Measurements from ENCODE around the gene SERPINB2. TPM values are rescaled to one million over a fixed set of nuclear protein-coding genes. Genes with fewer than 3 reads are reported as not detected.

Gene SERPINB2
- total RNA-seq, 1 donor from 2014 or later, result not detected

- Mint-ChIP-seq H3K4me1 (ENCODE audit: low read depth, unreplicated experiment) (no peaks in the 10 kb centered on the region), H3K36me3 (ENCODE audit: unreplicated experiment) (no peaks in the 10 kb centered on the region), H3K9me3 (ENCODE audit: unreplicated experiment) (peaks cover 1% of the 10 kb centered on the region), H3K27ac (ENCODE audit: unreplicated experiment) (no peak overlapping the region), H3K4me3 (ENCODE audit: unreplicated experiment) (no peak overlapping the region), H3K27me3 (ENCODE audit: unreplicated experiment) (no peaks in the 10 kb centered on the region)
- no peak for DNase-seq
- TF ChIP-seq CTCF (IDR thresholded peaks at IDR 0.05; ENCODE audit: partially characterized antibody, unreplicated experiment), result no peak
Observed at GRCh38 chr18:63883617-63884016, 3.9 kb upstream of the SERPINB2 start.

- H3K4me1 Mint-ChIP-seq (ENCODE audit: low read depth, unreplicated experiment), result no peaks in the 10 kb centered on the region
- no peak for TF ChIP-seq CTCF (IDR thresholded peaks at IDR 0.05; ENCODE audit: partially characterized antibody, unreplicated experiment)
- H3K9me3 Mint-ChIP-seq (ENCODE audit: unreplicated experiment), result peaks cover 1% of the 10 kb centered on the region
- no peaks in the 10 kb centered on the region for H3K36me3 Mint-ChIP-seq (ENCODE audit: unreplicated experiment)
- H3K27ac Mint-ChIP-seq (ENCODE audit: unreplicated experiment), result no peak overlapping the region
- H3K4me3 Mint-ChIP-seq (ENCODE audit: unreplicated experiment), result no peak overlapping the region
- H3K27me3 Mint-ChIP-seq (ENCODE audit: unreplicated experiment), result no peaks in the 10 kb centered on the region
- no peak for DNase-seq
Observed at GRCh38 chr18:63888470-63889190, 1.1 kb downstream of the SERPINB2 start.

- Mint-ChIP-seq H3K27ac (ENCODE audit: unreplicated experiment) (no peak overlapping the region), H3K4me3 (ENCODE audit: unreplicated experiment) (no peak overlapping the region), H3K36me3 (ENCODE audit: unreplicated experiment) (no peaks in the 10 kb centered on the region), H3K4me1 (ENCODE audit: low read depth, unreplicated experiment) (no peaks in the 10 kb centered on the region), H3K9me3 (ENCODE audit: unreplicated experiment) (peaks cover 1% of the 10 kb centered on the region), H3K27me3 (ENCODE audit: unreplicated experiment) (no peaks in the 10 kb centered on the region)
- TF ChIP-seq CTCF (IDR thresholded peaks at IDR 0.05; ENCODE audit: partially characterized antibody, unreplicated experiment), result no peak
- DNase-seq, result no peak
Observed at GRCh38 chr18:63889626-63890025, 2.1 kb downstream of the SERPINB2 start.

- Mint-ChIP-seq H3K27me3 (ENCODE audit: unreplicated experiment) (no peaks in the 10 kb centered on the region), H3K36me3 (ENCODE audit: unreplicated experiment) (no peaks in the 10 kb centered on the region), H3K4me1 (ENCODE audit: low read depth, unreplicated experiment) (no peaks in the 10 kb centered on the region), H3K27ac (ENCODE audit: unreplicated experiment) (no peak overlapping the region), H3K4me3 (ENCODE audit: unreplicated experiment) (no peak overlapping the region), H3K9me3 (ENCODE audit: unreplicated experiment) (peaks cover 1% of the 10 kb centered on the region)
- no peak for DNase-seq
- no peak for TF ChIP-seq CTCF (IDR thresholded peaks at IDR 0.05; ENCODE audit: partially characterized antibody, unreplicated experiment)
Observed at GRCh38 chr18:63890237-63890949, 2.9 kb downstream of the SERPINB2 start.

DNA sequence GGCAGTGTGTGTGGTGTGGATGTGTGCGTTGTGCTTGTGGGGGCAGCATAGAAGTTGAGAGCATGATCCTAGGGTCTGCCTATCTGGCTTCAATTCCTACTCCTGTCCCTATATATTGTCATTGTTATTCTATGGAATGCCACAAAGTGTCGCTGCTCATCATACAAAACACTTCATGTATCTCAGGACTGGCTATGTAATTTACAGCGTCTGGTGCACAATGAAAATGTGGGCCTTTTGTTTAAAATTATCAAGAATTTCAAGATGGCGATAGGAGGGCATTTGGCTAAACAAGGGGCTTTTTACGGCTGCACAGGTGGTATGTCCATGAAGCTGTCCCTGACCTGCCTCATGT, 3.4 kb downstream of the SERPINB2 start:
- H3K36me3 Mint-ChIP-seq (ENCODE audit: unreplicated experiment), result no peaks in the 10 kb centered on the region
- no peak for TF ChIP-seq CTCF (IDR thresholded peaks at IDR 0.05; ENCODE audit: partially characterized antibody, unreplicated experiment)
- peaks cover under 1% of the 10 kb centered on the region for H3K9me3 Mint-ChIP-seq (ENCODE audit: unreplicated experiment)
- no peaks in the 10 kb centered on the region for H3K27me3 Mint-ChIP-seq (ENCODE audit: unreplicated experiment)
- no peaks in the 10 kb centered on the region for H3K4me1 Mint-ChIP-seq (ENCODE audit: low read depth, unreplicated experiment)
- no peak for DNase-seq
- H3K27ac Mint-ChIP-seq (ENCODE audit: unreplicated experiment), result no peak overlapping the region
- H3K4me3 Mint-ChIP-seq (ENCODE audit: unreplicated experiment), result no peak overlapping the region

Measured in glutamatergic neuron (in vitro differentiated cells).